Trophoblast cell (in vitro differentiated cells and primary cell): Measurements from ENCODE around the gene RIN1.

ENCODE experiments used
- DNase-seq, 2 donors: peaks; one replicate each; pipeline ENCODE4 v3.0.0-alpha.2; 2016
- H2AFZ ChIP-seq: 2 replicates; pipeline ENCODE4 v1.6.1; 2013; ENCODE audit warnings: low read length, moderate library complexity, mild to moderate bottlenecking; ENCODE audit not compliant: insufficient read depth, poor library complexity
- H2AK5ac ChIP-seq: 2 replicates; pipeline ENCODE4 v1.6.1; 2013; ENCODE audit warnings: mild to moderate bottlenecking, low read length
- H2BK120ac ChIP-seq: 2 replicates; pipeline ENCODE4 v1.6.1; 2013; ENCODE audit warnings: low read length, mild to moderate bottlenecking, moderate library complexity; ENCODE audit not compliant: insufficient read depth, poor library complexity
- H2BK12ac ChIP-seq: 2 replicates; pipeline ENCODE4 v1.6.1; 2013; ENCODE audit warnings: mild to moderate bottlenecking, low read length, moderate library complexity
- H2BK5ac ChIP-seq: 2 replicates; pipeline ENCODE4 v1.6.1; 2013; ENCODE audit warnings: low read length, low read depth, moderate library complexity, mild to moderate bottlenecking; ENCODE audit not compliant: poor library complexity
- H3K14ac ChIP-seq: 2 replicates; pipeline ENCODE4 v1.6.1; 2013; ENCODE audit warnings: mild to moderate bottlenecking, low read length
- H3K18ac ChIP-seq: 2 replicates; pipeline ENCODE4 v1.6.1; 2013; ENCODE audit warnings: mild to moderate bottlenecking, low read length
- H3K23ac ChIP-seq: 2 replicates; pipeline ENCODE4 v1.6.1; 2013; ENCODE audit warnings: low read length
- H3K27ac ChIP-seq: 2 replicates; pipeline ENCODE4 v1.5.1; 2013; ENCODE audit warnings: low read depth, mild to moderate bottlenecking, inconsistent platforms, low read length, moderate library complexity
- H3K27me3 ChIP-seq: 2 replicates; pipeline ENCODE4 v1.6.1; 2013; ENCODE audit warnings: inconsistent platforms, mild to moderate bottlenecking, low read length, moderate library complexity; ENCODE audit not compliant: insufficient read depth
- H3K36me3 ChIP-seq, 2 experiments: 1 replicate in 1 of 2; 2 replicates in 1 of 2; pipeline ENCODE4 v1.6.1; 2013; ENCODE audit warnings: low read length in 2 of 2, mild to moderate bottlenecking in 2 of 2, moderate library complexity in 1 of 2; ENCODE audit not compliant: insufficient read depth in 2 of 2, control insufficient read depth in 1 of 2
- H3K4ac ChIP-seq: 2 replicates; pipeline ENCODE4 v1.6.1; 2013; ENCODE audit warnings: low read depth, mild to moderate bottlenecking, low read length, moderate library complexity
- H3K4me1 ChIP-seq, 2 experiments: 1 replicate in 1 of 2; 2 replicates in 1 of 2; pipeline ENCODE4 v1.6.1; 2013; ENCODE audit warnings: low read length in 2 of 2, mild to moderate bottlenecking in 2 of 2, moderate library complexity in 1 of 2; ENCODE audit not compliant: insufficient read depth in 2 of 2, control insufficient read depth in 1 of 2
- H3K4me2 ChIP-seq: 2 replicates; pipeline ENCODE4 v1.6.1; 2013; ENCODE audit warnings: inconsistent platforms, mild to moderate bottlenecking, low read length, moderate library complexity
- H3K4me3 ChIP-seq: 2 replicates; pipeline ENCODE4 v1.5.1; 2013; ENCODE audit warnings: mild to moderate bottlenecking, low read depth, low read length, inconsistent platforms
- H3K79me1 ChIP-seq: one replicate; pipeline ENCODE4 v1.6.1; 2013; ENCODE audit warnings: low read length
- H3K79me2 ChIP-seq: 2 replicates; pipeline ENCODE4 v1.6.1; 2013; ENCODE audit warnings: low read length, mild to moderate bottlenecking; ENCODE audit not compliant: control insufficient read depth, insufficient read depth, poor library complexity
- H3K9ac ChIP-seq: 2 replicates; pipeline ENCODE4 v1.6.1; 2013; ENCODE audit warnings: mild to moderate bottlenecking, low read length
- H3K9me3 ChIP-seq: 2 replicates; pipeline ENCODE4 v1.6.1; 2013; ENCODE audit warnings: low read depth, mild to moderate bottlenecking, control low read depth, inconsistent platforms, low read length; ENCODE audit not compliant: insufficient read depth
- H4K12ac ChIP-seq: 2 replicates; pipeline ENCODE4 v1.6.1; 2013; ENCODE audit warnings: low read depth, mild to moderate bottlenecking, low read length, moderate library complexity
- H4K8ac ChIP-seq: 2 replicates; pipeline ENCODE4 v1.6.1; 2013; ENCODE audit warnings: low read depth, mild to moderate bottlenecking, low read length, moderate library complexity
- H4K91ac ChIP-seq: one replicate; pipeline ENCODE4 v1.6.1; 2013; ENCODE audit warnings: low read depth, mild to moderate bottlenecking, low read length, moderate library complexity
- WGBS: extraction: QIAGEN DNeasy Blood & Tissue Kit; methylation state at CpG from one replicate; pipeline ENCODE4 v1.1.7; 2013; ENCODE audit warnings: missing lambda C conversion rate; ENCODE audit not compliant: insufficient read length, insufficient coverage; ENCODE audit errors: extremely low coverage; 5-methylcytosine and 5-hydroxymethylcytosine counted together

RIN1 gene

DNA sequence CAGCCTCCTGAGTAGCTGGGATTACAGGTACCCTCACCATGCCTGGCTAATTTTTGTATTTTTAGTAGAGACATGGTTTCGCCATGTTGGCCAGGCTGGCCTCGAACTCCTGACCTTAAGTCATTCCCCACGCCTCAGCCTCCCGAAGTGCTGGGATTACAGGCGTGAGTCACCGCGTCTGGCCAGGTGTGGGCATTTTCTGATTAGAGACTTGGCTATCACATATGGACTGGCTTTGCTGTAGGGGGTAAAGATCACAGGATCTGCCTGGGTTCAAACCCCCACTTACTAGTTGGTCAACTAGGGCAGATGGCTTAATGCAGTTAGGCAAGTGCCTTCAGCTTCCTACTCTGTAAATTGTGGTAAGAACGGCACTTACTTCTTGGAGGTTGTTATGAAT is 25.9 kb downstream of the RIN1 start:
- peaks cover 16% of the 10 kb centered on the region for H3K79me1 ChIP-seq
- DNase-seq = no peak
- H4K91ac ChIP-seq = no peak overlapping the region
- no peak overlapping the region for H2BK12ac ChIP-seq
- H3K9me3 ChIP-seq = peaks cover 2% of the 10 kb centered on the region
- no peak overlapping the region for H4K12ac ChIP-seq
- H3K4me1 ChIP-seq = peaks cover 21% of the 10 kb centered on the region in 2 experiments
- no peak overlapping the region for H3K9ac ChIP-seq
- no peaks in the 10 kb centered on the region for H3K79me2 ChIP-seq
- no peak overlapping the region for H2AK5ac ChIP-seq
- H3K23ac ChIP-seq = no peak overlapping the region
- H3K14ac ChIP-seq = no peak overlapping the region
- H3K36me3 ChIP-seq = no peaks in the 10 kb centered on the region
- H2AFZ ChIP-seq = no peak overlapping the region
- H3K4ac ChIP-seq = no peak overlapping the region
- H3K18ac ChIP-seq = no peak overlapping the region
- no peak overlapping the region for H3K27ac ChIP-seq
- no peaks in the 10 kb centered on the region for H3K27me3 ChIP-seq
- no peak overlapping the region for H3K4me3 ChIP-seq
- no peak overlapping the region for H2BK120ac ChIP-seq
- no peak overlapping the region for H3K4me2 ChIP-seq
- WGBS = no CpG with 5 or more reads among the region's 8 CpGs
- no peak overlapping the region for H2BK5ac ChIP-seq
- no peak overlapping the region for H4K8ac ChIP-seq

GRCh38 chr11:66309475-66309874 is 26.8 kb downstream of the RIN1 start:
- H4K91ac ChIP-seq = no peak overlapping the region
- H3K18ac ChIP-seq = no peak overlapping the region
- H2BK12ac ChIP-seq = no peak overlapping the region
- H3K79me2 ChIP-seq = no peaks in the 10 kb centered on the region
- H3K4me2 ChIP-seq = no peak overlapping the region
- no peaks in the 10 kb centered on the region for H3K9me3 ChIP-seq
- H3K27ac ChIP-seq = no peak overlapping the region
- H3K9ac ChIP-seq = no peak overlapping the region
- H4K12ac ChIP-seq = no peak overlapping the region
- no peak overlapping the region for H2BK120ac ChIP-seq
- H3K27me3 ChIP-seq = peaks cover 3% of the 10 kb centered on the region
- H2AK5ac ChIP-seq = no peak overlapping the region
- no peak overlapping the region for H2AFZ ChIP-seq
- H2BK5ac ChIP-seq = no peak overlapping the region
- H3K79me1 ChIP-seq = peaks cover 14% of the 10 kb centered on the region
- H3K4me1 ChIP-seq = peaks cover 16 to 18% of the 10 kb centered on the region in 2 experiments
- H3K4me3 ChIP-seq = no peak overlapping the region
- H3K14ac ChIP-seq = no peak overlapping the region
- H3K23ac ChIP-seq = no peak overlapping the region
- no peak for DNase-seq
- no peaks in the 10 kb centered on the region for H3K36me3 ChIP-seq
- no peak overlapping the region for H4K8ac ChIP-seq
- WGBS = no CpG with 5 or more reads among the region's 3 CpGs
- no peak overlapping the region for H3K4ac ChIP-seq

GRCh38 chr11:66302656-66303055 is 33.6 kb downstream of the RIN1 start:
- Histone ChIP-seq H3K18ac (no peak overlapping the region), H4K12ac (no peak overlapping the region), H3K4ac (no peak overlapping the region), H3K4me3 (no peak overlapping the region), H3K4me2 (no peak overlapping the region), H3K9ac (no peak overlapping the region), H4K8ac (no peak overlapping the region), H2BK5ac (no peak overlapping the region), H2AK5ac (no peak overlapping the region), H3K14ac (no peak overlapping the region), H3K9me3 (no peaks in the 10 kb centered on the region), H3K36me3 (no peaks in the 10 kb centered on the region), H4K91ac (no peak overlapping the region), H3K79me1 (no peaks in the 10 kb centered on the region), H2BK12ac (no peak overlapping the region), H3K79me2 (no peaks in the 10 kb centered on the region), H3K27me3 (peaks cover 3% of the 10 kb centered on the region), H3K4me1 (no peaks in the 10 kb centered on the region), H3K23ac (no peak overlapping the region), H2AFZ (no peak overlapping the region), H3K27ac (no peak overlapping the region), H2BK120ac (no peak overlapping the region)
- no CpG with 5 or more reads among the region's 12 CpGs for WGBS
- no peak for DNase-seq

DNA sequence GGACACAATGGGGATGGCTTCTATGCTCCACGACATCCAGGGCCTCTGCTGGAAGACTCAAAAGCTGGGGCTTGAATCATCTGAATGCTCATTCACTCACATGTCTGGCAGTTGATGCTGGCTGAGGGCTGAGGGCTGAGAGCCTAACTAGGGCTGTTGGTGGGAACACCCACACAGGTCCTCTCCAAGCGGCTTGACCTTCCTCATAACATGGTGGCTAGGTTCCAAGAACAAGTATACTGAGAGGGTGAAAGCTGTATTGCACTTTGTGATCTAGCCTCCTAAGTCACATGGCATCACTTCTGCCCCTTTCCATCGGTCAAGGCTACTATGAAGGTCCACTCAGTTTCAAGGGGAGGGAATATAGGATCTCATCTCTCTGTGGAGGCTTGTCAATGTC is 37.0 kb downstream of the RIN1 start:
- no peak overlapping the region for H2BK12ac ChIP-seq
- H3K79me1 ChIP-seq = no peaks in the 10 kb centered on the region
- no peak overlapping the region for H4K12ac ChIP-seq
- H3K4me1 ChIP-seq = no peaks in the 10 kb centered on the region
- no peak overlapping the region for H4K8ac ChIP-seq
- H2AFZ ChIP-seq = no peak overlapping the region
- H3K4ac ChIP-seq = no peak overlapping the region
- no peaks in the 10 kb centered on the region for H3K79me2 ChIP-seq
- H2BK5ac ChIP-seq = no peak overlapping the region
- no peaks in the 10 kb centered on the region for H3K27me3 ChIP-seq
- H3K9me3 ChIP-seq = peaks cover 3% of the 10 kb centered on the region
- H3K27ac ChIP-seq = no peak overlapping the region
- H3K4me3 ChIP-seq = no peak overlapping the region
- H3K36me3 ChIP-seq = no peaks in the 10 kb centered on the region
- no peak for DNase-seq
- no peak overlapping the region for H3K4me2 ChIP-seq
- no CpG with 5 or more reads among the region's 3 CpGs for WGBS
- no peak overlapping the region for H3K23ac ChIP-seq
- no peak overlapping the region for H3K14ac ChIP-seq
- no peak overlapping the region for H2AK5ac ChIP-seq
- no peak overlapping the region for H3K9ac ChIP-seq
- H2BK120ac ChIP-seq = no peak overlapping the region
- no peak overlapping the region for H4K91ac ChIP-seq
- H3K18ac ChIP-seq = no peak overlapping the region
